MV-4-11 (cell line): ENCODE measurements around the gene CRISPLD2.
"Not testable (repeated sequence)": the region's sequence is repeated elsewhere in the genome, so short reads cannot be mapped to it uniquely, and the experiment has no call there.

ENCODE experiments used
- DNase-seq: peaks from one replicate; lab custom pipeline; 2025; lab: John Stamatoyannopoulos, UW

The CRISPLD2 gene

DNA sequence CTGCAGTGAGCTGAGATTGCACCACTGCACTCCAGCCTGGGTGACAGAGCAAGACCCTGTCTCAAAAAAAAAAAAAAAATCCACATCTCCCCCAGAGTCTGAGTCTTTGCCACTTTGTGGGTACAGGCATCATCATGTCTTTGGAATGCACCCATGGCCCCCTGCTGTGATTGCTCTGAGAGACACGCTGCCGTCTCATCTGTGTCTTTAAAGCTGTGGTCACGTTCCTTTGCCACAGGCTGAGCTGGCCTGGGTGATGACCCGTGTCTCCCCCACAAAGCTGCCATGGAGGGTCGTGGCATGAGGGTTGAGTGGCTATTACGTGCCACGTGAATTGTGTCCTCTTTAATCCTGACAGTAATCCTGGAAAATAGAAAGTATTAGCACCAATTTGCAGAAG, 20.2 kb downstream of the CRISPLD2 start:
- peak; percentile 8 for DNase-seq

DNA sequence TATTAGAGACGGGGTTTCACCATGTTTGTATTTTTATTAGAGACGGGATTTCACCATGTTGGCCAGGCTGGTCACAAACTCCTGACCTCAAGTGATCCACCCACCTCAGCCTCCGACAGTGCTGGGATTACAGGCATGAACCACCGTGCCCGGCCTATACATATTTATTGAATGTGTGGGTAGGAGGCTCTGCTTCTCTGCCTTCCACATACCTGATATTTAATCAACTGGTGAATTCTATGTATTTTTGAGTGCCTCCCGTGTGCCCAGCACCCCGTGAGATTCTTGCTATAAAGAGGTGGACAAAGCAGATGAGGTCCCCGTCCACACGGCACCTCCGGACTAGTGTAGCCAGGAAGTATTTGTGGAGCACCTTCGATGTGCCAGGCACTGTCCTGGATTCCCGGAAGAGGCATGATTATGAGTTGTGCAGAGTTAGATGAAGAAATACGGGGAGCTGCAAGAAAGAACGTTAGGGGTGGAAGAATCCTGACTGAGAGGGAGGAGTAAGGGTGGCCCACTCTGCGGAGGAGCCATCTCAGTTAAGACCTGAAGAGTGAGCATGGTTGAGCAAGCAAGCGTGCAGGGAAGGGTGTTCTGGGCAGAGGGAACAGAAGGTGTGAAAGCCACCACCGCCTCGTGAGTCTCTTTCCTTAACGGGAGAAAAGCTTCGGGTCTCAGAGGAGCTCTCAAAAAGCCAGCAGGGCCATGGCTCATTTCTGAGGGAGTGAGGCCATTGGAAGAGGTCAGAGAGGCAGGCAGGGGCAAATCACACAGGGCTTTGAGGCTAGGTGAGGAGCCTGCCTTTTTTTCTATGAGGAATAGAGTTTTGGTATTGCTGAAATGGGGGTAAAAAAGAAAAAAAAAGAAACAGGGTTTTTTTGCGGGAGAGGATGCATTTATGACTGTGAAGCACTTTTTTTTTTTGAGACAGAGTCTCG, 21.2 kb downstream of the CRISPLD2 start:
- DNase-seq = no peak

DNA sequence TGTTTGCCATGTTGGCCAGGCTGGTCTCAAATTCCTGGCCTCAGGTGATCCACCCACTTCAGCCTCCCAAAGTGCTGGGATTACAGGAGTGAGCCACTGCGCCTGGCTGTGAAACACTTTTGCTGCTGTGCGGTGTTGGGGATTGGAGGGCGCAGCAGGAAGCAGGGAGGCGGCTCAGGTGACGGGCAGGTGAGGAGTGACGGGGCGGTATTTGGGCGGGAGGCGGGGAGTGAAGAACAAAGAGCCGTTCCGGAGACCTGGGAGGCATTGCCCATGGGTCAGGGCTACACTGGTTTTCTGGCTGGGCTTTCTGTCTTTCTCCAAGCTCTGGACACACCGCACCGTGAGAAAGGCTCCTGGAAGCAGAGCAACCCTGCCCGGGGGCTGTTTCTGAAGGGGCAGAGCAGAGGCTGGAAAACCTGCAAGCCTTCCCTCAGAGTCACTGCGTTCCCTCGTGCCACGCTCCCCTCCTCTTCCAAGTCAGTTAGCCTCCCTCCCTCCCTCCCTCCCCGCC, 22.1 kb downstream of the CRISPLD2 start:
- no peak for DNase-seq

DNA sequence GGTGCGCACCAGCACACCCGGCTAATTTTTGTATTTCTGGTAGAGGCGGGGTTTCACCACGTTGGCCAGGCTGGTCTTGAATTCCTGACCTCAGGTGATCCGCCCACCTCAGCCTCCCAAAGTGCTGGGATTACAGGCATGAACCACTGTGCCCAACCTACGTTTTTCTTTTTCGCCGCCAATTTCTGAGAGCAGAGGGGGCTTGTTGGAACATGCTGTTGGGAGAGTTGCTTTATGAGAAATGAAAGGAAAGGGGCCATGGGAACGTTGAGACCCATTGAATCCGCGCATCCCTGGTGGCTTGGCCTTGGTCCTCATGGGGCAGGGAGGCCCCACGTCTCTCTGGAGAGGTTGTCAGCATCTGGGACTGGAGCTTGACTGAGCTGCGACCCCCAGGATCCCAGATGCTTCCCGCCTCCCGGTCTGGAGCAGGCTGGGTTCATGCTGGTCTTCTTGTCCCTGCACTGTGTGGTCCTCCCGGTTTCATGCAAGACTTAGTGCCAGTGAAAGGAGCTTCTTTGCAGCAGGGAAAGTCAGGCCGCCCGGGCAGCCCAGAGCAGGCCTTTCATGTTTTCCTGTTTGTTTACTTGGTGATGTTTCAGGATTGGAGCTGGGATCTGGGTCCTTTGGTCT, 22.8 kb downstream of the CRISPLD2 start:
- DNase-seq = no peak

DNA sequence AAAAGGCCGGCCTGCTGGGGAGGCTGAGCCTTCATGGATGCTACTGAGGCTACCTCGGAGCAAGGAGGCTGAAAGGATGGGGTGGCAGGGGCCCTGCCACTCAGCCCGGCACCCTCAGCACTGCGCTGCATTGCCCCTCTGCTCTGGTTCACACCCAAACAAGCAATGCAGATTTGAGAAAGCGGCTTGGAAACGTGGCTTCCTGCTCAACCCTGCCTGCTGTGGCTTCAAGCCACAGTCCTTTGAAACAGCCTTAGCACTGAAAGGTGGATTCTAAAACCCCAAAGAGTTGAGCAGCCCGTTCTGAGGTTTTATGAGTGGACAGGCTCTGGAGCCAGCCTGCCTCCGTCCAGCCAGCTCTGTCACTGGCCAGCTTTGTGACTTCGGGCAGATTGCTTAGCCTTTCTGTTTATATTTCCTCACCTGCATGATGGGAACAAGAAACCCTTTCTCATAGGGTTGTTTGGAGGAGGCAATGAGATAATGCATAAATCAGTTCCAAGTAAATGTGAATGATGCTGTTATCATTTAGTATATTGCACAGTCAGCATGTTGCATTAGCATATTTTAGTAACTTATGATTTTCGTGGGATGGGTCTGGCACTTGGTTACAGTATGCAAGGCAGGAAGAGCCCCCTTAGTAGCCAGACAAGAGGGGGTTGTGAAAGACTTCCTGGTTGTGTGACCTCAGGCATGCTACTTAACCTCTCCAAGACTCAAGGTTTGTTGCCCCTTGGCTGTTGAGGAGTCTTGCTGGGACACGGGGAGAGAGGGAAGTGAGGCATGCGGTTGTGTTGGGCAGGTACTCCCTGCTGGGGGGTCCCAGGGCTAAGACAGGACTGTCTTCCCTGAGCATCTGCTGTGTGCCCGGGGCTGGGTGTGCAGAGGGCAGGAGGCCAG, 23.6 kb downstream of the CRISPLD2 start:
- no peak for DNase-seq

DNA sequence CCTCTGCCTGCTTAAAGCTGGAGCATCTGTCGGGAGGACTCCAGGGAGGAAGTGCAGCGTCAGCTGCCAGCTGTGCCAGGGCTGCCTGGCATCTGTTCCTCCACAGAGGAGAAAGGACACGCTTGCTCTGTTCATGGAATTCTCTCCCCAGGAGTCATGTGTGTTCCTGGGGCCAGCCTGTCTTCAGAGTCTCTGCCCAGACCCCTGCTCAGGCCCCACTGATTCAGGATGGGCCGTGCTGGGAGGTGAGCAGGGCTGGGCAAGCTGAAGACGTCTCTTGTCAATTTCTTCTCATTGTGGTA, 24.2 kb downstream of the CRISPLD2 start:
- DNase-seq = no peak

DNA sequence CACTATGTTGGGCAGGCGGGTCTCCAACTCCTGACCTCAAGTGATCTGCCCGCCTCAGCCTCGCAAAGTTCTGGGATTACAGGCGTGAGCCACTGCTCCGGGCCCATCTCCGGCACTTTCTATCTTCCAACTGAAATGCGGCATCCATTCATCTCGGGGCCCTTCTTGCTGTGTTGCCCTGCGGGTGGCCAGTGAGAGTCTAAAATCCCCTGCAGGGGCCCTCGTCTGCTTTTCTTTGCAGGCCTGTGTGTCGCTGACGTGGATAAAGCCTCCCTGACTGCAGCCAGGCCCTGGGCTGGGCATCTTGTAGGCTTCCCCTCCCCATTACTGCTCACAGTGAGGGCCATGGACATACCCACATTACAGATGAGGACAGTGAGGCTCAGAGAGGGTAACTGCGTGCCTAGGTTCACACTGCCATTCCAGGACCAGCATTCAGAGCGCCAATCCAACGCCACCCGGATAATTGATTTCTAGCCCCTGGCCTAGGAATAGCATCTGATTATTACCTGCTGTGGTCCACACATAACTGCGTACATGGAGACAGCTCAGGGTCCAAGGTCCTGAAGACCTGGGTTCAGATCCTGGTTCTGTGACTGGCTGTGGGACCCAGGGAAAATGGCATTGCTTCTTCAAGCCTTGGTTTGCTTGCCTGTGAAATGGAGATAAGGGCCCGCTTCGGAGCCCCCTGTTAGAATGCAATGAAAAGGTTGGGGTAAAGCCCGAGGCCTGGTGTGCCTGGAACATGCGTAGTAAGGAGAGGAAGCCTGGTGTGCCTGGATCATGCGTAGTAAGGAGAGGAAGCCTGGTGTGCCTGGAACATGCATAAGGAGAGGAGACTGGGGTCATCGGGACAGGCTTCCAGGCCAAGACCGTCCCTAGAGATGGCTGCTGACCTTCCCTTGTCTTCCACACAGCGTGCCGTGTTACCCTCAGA, 25.0 kb downstream of the CRISPLD2 start:
- DNase-seq = no peak

DNA sequence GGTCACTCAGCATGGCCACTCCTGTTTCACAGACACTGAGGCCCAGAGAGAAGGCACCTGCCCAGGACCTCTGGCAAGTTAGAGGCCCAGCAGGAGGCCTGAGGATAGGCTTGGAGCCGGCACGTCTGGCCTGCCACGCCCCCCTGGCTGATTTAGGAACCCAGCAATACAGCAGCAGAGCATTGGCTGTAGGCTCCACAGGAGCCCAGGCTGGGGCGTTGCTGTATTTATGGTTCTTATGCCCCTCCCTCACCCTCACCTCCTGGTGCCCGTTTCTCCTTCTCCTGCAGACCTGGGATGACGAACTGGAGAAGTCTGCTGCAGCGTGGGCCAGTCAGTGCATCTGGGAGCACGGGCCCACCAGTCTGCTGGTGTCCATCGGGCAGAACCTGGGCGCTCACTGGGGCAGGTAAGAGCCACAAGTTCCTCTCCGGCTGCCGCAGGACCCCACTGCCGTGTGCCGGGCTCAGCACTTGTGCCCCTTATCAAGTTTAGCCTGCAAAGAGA, 25.8 kb downstream of the CRISPLD2 start:
- DNase-seq = no peak

DNA sequence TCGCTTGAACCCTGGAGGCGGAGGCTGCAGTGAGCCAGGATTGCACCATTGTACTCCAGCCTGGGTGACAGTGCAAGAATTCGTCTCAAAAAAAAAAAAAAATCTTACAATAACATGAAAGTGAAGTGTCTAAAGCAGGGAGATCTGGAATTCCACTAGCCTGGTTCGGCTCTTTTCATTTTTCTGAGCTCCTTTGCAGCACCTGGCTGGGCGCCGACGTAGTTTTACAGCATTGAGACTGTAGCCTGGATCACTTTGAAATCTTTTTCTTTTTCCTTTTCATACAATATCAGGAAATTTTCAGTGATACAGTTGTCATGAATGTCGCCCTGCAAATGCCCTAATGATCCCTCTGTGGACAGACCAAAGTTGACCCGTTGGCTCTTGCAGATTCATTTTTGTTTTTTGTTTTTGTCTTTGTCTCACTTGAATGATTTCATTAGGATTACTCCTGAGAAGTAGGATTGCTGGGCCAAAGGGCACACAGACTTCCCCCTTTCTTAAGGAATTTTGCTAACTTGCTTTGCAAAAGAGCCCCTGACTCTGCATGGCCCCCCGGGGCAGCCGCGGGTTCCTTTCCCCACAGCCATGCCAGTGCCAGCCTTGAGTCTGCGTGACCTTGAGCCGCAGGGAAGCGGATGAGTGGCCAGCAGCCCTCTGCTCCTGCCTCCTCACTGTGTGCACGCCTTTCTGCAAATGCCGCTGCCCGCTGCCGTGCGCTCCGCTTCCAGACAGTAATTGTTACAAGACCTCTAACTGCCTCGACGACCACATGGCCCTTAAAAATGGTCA, 28.0 kb downstream of the CRISPLD2 start:
- no peak for DNase-seq

DNA sequence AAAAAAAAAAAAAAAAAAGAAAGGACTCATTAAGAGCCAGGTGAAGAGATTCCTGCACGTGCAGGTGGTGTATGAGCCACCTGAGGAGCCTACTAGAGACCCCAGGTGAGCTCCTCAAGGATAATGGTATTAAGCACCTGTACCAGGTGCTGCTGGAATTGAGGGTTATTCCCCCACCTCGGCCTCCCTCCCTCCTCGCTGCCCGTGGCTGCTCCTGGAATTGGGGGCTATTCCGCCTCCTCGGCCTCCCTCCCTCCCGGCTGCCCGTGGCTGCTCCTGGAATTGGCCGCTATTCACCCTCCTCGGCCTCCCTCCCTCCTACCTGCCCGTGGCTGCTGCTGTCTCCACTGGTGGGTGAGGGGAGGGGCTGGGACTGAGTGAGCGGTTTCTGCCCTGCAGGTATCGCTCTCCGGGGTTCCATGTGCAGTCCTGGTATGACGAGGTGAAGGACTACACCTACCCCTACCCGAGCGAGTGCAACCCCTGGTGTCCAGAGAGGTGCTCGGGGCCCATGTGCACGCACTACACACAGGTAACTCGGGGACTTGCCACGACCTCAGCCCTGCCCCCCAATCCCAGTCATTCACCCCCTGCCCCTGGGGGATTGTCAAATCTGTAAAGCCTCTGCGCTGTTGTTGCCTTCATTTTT, 29.3 kb downstream of the CRISPLD2 start:
- no peak for DNase-seq

DNA sequence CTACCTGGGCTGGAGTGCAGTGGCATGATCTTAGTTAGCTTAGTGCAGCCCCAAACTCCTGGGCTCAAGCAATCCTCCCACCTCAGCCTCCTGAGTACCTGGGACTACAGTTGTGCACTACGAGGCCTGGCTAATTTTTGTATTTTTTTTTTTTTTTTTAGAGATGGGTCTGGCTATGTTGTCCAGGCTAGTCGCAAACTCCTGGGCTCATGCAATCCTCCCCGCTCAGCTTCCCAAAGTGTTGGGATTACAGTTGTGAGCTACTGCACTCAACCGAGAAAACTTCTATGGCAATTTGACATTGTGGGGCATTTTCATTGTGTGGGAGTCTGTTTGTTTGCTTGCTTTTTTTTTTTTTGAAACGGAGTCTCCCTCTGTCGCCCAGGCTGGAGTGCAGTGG, 30.0 kb downstream of the CRISPLD2 start:
- DNase-seq = no peak

DNA sequence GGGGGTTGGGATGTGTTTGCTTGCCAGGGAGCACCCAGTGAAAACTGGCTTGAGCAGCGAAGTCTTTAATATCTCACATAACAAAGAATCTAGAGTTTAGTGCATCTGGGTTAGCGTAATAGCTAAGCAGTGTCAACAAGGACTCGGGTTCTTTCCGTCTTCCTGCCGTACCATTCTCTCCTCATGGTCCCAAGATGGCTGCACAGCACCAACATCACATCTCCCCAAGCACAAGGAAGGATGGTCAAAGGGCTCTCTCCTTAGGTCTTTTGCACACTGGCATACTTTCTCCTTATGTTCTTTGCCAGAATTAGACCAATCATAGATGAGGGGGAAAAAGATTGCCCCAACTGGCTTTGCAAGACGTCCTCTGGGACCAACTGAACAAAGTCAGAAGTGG, 30.9 kb downstream of the CRISPLD2 start:
- DNase-seq = no peak

DNA sequence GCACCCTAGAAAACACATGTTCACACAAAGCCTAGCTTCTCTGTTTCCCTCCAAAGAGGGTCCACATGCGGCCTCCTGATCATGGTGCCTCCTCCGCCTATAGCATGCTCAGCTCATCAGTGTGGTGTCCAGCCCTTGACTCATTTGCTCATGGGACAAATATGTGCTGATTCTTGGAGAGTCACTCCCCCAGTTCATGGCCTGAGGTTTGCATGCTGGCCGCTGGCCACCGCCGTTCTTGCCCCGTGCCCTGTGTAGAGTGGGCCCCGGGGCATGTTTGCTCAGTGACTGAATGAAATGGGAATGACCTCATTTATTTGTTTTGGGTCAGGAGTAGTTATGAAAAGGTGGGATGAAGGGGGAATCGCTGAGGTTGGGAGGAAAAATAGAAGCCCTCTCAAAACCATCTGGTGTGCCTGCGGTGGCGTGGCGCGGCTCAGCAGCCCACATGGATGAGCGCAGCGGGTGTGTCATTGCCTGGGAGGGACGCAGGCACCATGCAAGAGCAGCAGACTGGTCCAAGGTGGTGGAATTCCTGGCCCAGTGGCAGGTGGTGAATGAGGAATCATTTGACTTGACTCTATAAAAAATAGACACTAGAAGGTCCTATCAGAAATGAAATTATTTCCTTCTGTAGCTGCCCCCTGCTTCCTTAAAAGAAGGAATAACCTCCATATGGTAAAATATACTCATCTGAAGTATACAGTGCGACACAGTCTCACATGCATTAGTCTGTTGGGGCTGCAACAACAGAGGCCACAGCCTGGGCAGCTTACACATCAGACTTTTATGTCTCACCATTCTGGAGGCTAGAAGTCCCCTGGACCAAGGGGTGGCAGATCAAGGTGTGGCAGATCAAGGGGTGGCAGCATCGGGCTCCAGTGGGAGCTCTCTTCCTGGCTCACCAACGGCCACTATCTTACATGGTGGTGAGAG, 31.7 kb downstream of the CRISPLD2 start:
- DNase-seq = no peak

DNA sequence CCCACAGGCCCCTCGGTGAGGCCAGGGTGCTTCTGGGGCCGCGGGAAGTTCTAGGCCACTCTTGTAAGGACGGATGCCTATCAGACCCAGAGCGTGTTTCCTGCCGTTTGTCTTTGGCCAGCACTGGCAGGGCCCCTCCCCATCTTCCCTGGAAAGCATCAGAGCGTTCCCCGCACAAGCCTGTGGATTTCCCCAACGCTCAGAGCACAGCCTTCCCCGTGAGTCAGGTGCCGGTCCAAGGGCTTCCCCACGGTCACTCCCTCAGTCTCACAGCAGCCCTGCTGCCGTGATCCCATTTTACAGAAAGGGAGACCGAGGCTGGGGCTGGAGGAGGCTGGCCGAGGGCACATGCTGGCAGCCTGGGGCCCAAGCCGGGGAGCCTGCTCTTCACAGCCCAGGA, 33.7 kb downstream of the CRISPLD2 start:
- DNase-seq = no peak

DNA sequence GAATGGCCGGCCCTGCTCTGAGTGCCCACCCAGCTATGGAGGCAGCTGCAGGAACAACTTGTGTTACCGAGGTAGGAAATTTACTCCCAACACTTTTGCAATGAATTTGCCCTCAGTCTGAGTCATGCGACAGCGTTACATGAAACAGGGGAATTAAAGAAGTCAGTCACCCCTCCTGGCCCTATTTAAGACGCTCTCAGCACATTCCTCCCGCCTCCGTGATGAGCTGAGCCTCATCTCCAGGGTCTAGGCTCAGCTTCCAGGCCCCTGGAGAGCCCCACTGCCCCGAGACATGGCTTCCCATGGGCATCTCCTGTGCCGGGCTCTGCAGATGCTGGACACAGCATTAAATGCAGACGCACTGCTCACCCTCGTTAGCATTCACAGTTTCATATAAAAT, 35.0 kb downstream of the CRISPLD2 start:
- no peak for DNase-seq

DNA sequence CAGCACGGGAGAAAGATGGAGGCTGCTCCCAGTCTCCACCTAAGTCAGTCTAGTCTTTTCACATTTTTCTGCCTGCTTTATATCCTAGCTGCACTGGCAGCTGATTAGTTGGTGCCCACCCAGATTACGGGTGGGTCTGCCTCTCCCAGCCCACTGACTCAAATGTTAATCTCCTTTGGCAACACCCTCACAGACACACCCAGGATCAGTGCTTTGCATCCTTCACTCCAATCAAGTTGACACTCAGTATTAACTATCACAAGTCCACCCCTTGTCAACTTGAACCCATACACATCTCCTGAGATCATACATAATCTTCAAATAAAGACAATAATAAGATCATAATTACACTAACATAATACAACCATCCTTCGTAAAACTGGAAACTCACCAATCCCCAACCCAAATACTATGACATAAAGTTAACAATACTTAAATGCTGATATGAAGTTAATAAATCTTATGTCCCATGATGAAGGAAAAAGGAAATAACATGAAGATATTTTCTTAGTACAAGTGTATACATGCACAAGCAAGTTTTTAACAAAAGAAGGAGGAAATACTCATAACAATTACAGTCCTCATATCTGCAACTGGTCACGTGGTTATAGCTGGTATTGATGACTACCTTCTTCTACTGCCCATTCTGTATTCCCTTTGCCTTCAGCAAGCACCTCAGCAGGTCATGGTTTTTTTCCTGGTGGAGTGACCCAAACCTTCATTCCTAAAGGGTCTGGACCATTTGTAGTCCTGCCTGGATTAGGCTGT, 35.8 kb downstream of the CRISPLD2 start:
- not testable (repeated sequence) for DNase-seq

DNA sequence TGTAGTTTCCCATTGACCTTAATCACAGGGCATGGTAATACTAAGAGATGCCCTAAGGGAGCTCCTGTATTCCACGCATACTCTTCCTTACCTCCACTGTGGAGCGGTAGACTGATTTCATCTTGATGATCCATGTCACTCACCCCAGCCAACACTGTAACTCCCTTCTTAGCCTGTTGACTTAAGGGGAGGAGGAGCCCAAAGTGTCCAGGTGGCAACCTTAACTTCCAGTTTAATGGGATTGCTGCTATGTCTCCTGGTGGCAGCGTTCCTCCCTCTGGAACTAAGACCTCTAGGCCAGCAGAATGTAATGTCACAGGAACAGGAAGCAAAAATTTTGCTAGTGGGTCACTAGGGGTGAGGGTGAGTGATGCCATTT, 36.4 kb downstream of the CRISPLD2 start:
- not testable (repeated sequence) for DNase-seq

DNA sequence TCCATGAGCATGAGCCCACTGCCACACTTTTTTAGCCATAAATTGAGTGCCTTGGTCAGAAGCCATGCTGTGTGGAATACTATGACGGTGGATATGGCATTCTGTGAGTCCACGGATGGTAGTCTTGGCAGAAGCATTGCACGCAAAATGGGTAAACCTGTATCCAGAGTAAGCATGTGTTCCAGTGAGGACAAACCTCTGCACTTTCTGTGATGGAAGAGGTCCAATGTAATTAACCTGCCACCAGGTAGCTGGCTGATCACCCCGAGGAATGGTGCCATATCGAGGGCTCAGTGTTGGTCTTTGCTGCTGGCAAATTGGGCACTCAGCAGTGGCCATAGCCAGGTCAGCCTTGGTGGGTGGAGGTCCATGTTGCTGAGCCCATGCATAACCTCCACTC, 37.0 kb downstream of the CRISPLD2 start:
- not testable (repeated sequence) for DNase-seq
